ENCODE measurements around the gene MFAP4.

Gene MFAP4

GRCh38 chr17:19386974-19387920 lies at the start of gene MFAP4:
TSS of gene MFAP4 (minus strand) at chr17:19387190. CDS start at chr17:19387155, 35 bp downstream.
- in situ Hi-C loops (cut with MboI; ENCODE audit: low sequenced_read_pairs) = no loop called here

GRCh38 chr17:19433727-19434340 lies 46.8 kb upstream of the MFAP4 start:
- in situ Hi-C loops (cut with MboI; ENCODE audit: low sequenced_read_pairs) = no loop called here

- in situ Hi-C loops (cut with MboI; ENCODE audit: low sequenced_read_pairs) = no loop called here
These were observed 46.3 kb upstream of the MFAP4 start for GRCh38 chr17:19433255-19433654.

GRCh38 chr17:19431691-19432090 lies 44.7 kb upstream of the MFAP4 start:
- in situ Hi-C loops (cut with MboI; ENCODE audit: low sequenced_read_pairs) = no loop called here

GRCh38 chr17:19426631-19427030 lies 39.6 kb upstream of the MFAP4 start:
- in situ Hi-C loops (cut with MboI; ENCODE audit: low sequenced_read_pairs) = no loop called here

- in situ Hi-C loops (cut with MboI; ENCODE audit: low sequenced_read_pairs) = no loop called here
These were observed 38.2 kb upstream of the MFAP4 start for GRCh38 chr17:19424934-19425868.

GRCh38 chr17:19421926-19422325 lies 34.9 kb upstream of the MFAP4 start:
- in situ Hi-C loops (cut with MboI; ENCODE audit: low sequenced_read_pairs) = no loop called here

- in situ Hi-C loops (cut with MboI; ENCODE audit: low sequenced_read_pairs) = no loop called here
These were observed 34.2 kb upstream of the MFAP4 start for GRCh38 chr17:19421219-19421618.

GRCh38 chr17:19418251-19418992 lies 31.4 kb upstream of the MFAP4 start:
- in situ Hi-C loops (cut with MboI; ENCODE audit: low sequenced_read_pairs) = no loop called here

- in situ Hi-C loops (cut with MboI; ENCODE audit: low sequenced_read_pairs) = no loop called here
These were observed 30.6 kb upstream of the MFAP4 start for GRCh38 chr17:19417611-19418010.

GRCh38 chr17:19415806-19416775 lies 29.1 kb upstream of the MFAP4 start:
- in situ Hi-C loops (cut with MboI; ENCODE audit: low sequenced_read_pairs) = no loop called here

GRCh38 chr17:19415311-19415710 lies 28.3 kb upstream of the MFAP4 start:
- in situ Hi-C loops (cut with MboI; ENCODE audit: low sequenced_read_pairs) = no loop called here

GRCh38 chr17:19414396-19415280 lies 27.6 kb upstream of the MFAP4 start:
- in situ Hi-C loops (cut with MboI; ENCODE audit: low sequenced_read_pairs) = no loop called here

GRCh38 chr17:19413761-19414160 lies 26.8 kb upstream of the MFAP4 start:
- in situ Hi-C loops (cut with MboI; ENCODE audit: low sequenced_read_pairs) = no loop called here

- in situ Hi-C loops (cut with MboI; ENCODE audit: low sequenced_read_pairs) = no loop called here
These were observed 26.0 kb upstream of the MFAP4 start for GRCh38 chr17:19412984-19413383.

GRCh38 chr17:19412510-19412909 lies 25.5 kb upstream of the MFAP4 start:
- in situ Hi-C loops (cut with MboI; ENCODE audit: low sequenced_read_pairs) = no loop called here

GRCh38 chr17:19411631-19412030 lies 24.6 kb upstream of the MFAP4 start:
- in situ Hi-C loops (cut with MboI; ENCODE audit: low sequenced_read_pairs) = no loop called here
